BLaER1 treated with 17β-estradiol and CSF1 and Interleukin-3, amounts not matched to agents 10 nM and 100 nM (cell line): ENCODE measurements around the gene ADGRD1.
"Not testable (repeated sequence)": the region's sequence is repeated elsewhere in the genome, so short reads cannot be mapped to it uniquely, and the experiment has no call there.

Source experiments
- H3K27ac ChIP-seq, 11 experiments: shearing (Covaris generic); formaldehyde crosslinking; 2 replicates each; pipeline ENCODE4 v1.8.1; 2022
- H3K27me3 ChIP-seq, 11 experiments: shearing (Covaris generic); formaldehyde crosslinking; 2 replicates each; pipeline ENCODE4 v1.8.1; 2022
- H3K36me3 ChIP-seq, 11 experiments: shearing (Covaris generic); formaldehyde crosslinking; 2 replicates each; pipeline ENCODE4 v1.8.1; 2022
- H3K4me1 ChIP-seq, 10 experiments: shearing (Covaris generic); formaldehyde crosslinking; 2 replicates each; pipeline ENCODE4 v1.8.1; 2022
- H3K4me2 ChIP-seq, 11 experiments: shearing (Covaris generic); formaldehyde crosslinking; 2 replicates each; pipeline ENCODE4 v1.8.1; 2022
- H3K4me3 ChIP-seq, 10 experiments: shearing (Covaris generic); formaldehyde crosslinking; 2 replicates each; pipeline ENCODE4 v1.8.1; 2022
- H3K9ac ChIP-seq, 11 experiments: shearing (Covaris generic); formaldehyde crosslinking; 2 replicates each; pipeline ENCODE4 v1.8.1; 2022
- H3K9me3 ChIP-seq, 11 experiments: shearing (Covaris generic); formaldehyde crosslinking; replicated peaks in 1 of 11; 2 replicates each; pipeline ENCODE4 v1.8.1; 2022
- H4K20me1 ChIP-seq, 11 experiments: shearing (Covaris generic); formaldehyde crosslinking; 2 replicates each; pipeline ENCODE4 v1.8.1; 2022
- Cebpa-rat ChIP-seq, 11 experiments: shearing (Covaris generic); IDR thresholded peaks; 2 replicates each; pipeline ENCODE4 v1.8.1; 2022

Gene ADGRD1

GRCh38 chr12:131116468-131117117, 162.9 kb downstream of the ADGRD1 start:
- Histone ChIP-seq H3K4me1 (peaks cover 20 to 56% (median 52%) of the 10 kb centered on the region in 10 experiments), H3K9ac (no peak overlapping the region), H3K4me2 (peak overlapping the region in 10 of 11 experiments; percentile 1 to 39 (median 14); a peak in 10 of 22 replicates), H3K36me3 (peaks cover 0 to 16% (median 0%) of the 10 kb centered on the region in 11 experiments; a peak in 2 of 22 replicates), H3K27ac (no peak overlapping the region), H4K20me1 (peaks cover 0 to 4% (median 0%) of the 10 kb centered on the region in 11 experiments; a peak in 1 of 22 replicates), H3K9me3 (no peaks in the 10 kb centered on the region), H3K4me3 (no peak overlapping the region), H3K27me3 (peaks cover 0 to 5% (median 0%) of the 10 kb centered on the region in 11 experiments; a peak in 1 of 22 replicates)
- no peak for TF ChIP-seq Cebpa-rat (IDR thresholded peaks at IDR 0.05)

DNA sequence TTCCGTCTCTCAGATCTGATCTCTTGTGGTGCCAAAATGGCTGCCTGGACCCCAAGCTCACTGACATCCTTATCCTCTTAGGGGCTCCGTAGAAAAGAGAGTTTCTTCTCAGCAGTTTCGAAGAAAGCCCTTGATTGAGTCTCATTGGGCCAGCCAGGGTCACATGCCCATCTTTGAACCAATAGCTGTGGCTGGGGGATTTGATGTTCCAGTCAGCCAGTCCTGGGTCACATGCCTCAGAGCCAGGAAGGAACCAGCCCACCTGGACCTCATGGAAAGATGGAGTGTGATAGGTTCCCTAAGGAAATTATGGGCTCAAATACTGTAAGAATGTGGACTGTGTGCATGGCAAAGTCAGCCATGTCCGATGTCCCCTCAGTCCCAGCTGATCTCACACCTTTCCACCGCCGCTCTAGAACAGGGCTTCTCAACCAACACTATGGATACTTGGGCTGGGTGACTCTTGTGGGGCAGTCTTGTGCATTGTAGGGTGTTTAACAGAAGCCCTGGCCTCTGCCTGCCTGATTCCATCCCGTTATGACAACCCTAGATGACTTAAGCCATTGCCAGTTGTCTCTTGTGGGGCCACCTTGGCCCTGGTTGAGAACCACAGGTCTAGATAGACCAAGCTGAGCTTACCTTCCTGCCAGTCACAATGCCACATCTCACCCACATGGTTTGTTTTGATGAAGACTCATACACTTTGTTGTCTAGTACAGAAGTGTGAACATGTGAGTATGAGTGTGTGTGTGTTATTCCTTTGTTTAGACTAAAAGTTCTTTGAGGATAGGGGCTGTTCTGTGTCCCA, 163.9 kb downstream of the ADGRD1 start:
- no peaks in the 10 kb centered on the region for H3K9me3 ChIP-seq
- H3K36me3 ChIP-seq: peaks cover 0 to 16% (median 0%) of the 10 kb centered on the region in 11 experiments; a peak in 2 of 22 replicates
- peaks cover 0 to under 1% (median 0%) of the 10 kb centered on the region in 11 experiments; a peak in 1 of 22 replicates for H4K20me1 ChIP-seq
- peaks cover 10 to 45% (median 42%) of the 10 kb centered on the region in 10 experiments for H3K4me1 ChIP-seq
- no peak overlapping the region for H3K4me2 ChIP-seq
- H3K27ac ChIP-seq: no peak overlapping the region
- H3K27me3 ChIP-seq: peaks cover 0 to 5% (median 0%) of the 10 kb centered on the region in 11 experiments; a peak in 1 of 22 replicates
- H3K4me3 ChIP-seq: no peak overlapping the region
- H3K9ac ChIP-seq: no peak overlapping the region
- TF ChIP-seq Cebpa-rat (IDR thresholded peaks at IDR 0.05): no peak

DNA sequence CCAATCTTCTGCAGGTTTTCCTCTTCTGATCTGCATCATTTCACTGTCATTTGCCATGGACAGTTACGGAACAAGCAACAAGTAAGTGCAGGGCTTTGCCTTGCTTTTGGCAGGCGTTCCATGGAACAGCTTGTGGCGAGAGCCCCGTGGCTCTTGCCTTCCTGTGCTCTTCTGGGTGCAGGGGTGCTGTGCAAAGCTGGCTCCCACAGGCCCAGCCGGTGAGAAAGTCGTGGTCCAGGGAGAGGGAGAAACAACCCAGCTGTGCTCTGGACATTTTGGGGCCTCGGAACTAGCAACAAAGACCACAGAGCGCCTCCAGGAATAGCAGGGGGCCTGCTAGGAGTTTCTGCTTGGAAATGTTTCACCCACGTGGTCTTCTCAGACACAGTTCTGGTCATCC, 164.7 kb downstream of the ADGRD1 start:
- H3K36me3 ChIP-seq: peaks cover 0 to 16% (median 0%) of the 10 kb centered on the region in 11 experiments; a peak in 2 of 22 replicates
- no peak overlapping the region for H3K4me2 ChIP-seq
- H4K20me1 ChIP-seq: no peaks in the 10 kb centered on the region
- no peak overlapping the region for H3K27ac ChIP-seq
- H3K27me3 ChIP-seq: peaks cover 0 to 4% (median 0%) of the 10 kb centered on the region in 11 experiments; a peak in 1 of 22 replicates
- no peaks in the 10 kb centered on the region for H3K9me3 ChIP-seq
- H3K4me3 ChIP-seq: no peak overlapping the region
- TF ChIP-seq Cebpa-rat (IDR thresholded peaks at IDR 0.05): no peak
- peaks cover 6 to 38% (median 34%) of the 10 kb centered on the region in 10 experiments; a peak in 18 of 20 replicates for H3K4me1 ChIP-seq
- no peak overlapping the region for H3K9ac ChIP-seq

GRCh38 chr12:131119345-131119744, 165.6 kb downstream of the ADGRD1 start:
- not testable (repeated sequence) for H3K27me3 ChIP-seq, H3K9me3 ChIP-seq, H3K4me2 ChIP-seq, H3K4me3 ChIP-seq, H3K27ac ChIP-seq, H4K20me1 ChIP-seq, H3K9ac ChIP-seq
- Histone ChIP-seq H3K36me3 (peaks cover 0 to 16% (median 0%) of the 10 kb centered on the region in 11 experiments; a peak in 2 of 22 replicates), H3K4me1 (peaks cover 5 to 28% (median 25%) of the 10 kb centered on the region in 10 experiments; a peak in 17 of 20 replicates)

GRCh38 chr12:131119936-131120335, 166.2 kb downstream of the ADGRD1 start:
- Histone ChIP-seq H3K4me3 (no peak overlapping the region), H4K20me1 (no peaks in the 10 kb centered on the region), H3K4me2 (no peak overlapping the region), H3K36me3 (peaks cover 0 to 16% (median 0%) of the 10 kb centered on the region in 11 experiments; a peak in 2 of 22 replicates), H3K27ac (no peak overlapping the region), H3K9ac (no peak overlapping the region), H3K27me3 (no peaks in the 10 kb centered on the region), H3K9me3 (no peaks in the 10 kb centered on the region), H3K4me1 (peaks cover under 1 to 22% (median 19%) of the 10 kb centered on the region in 10 experiments; a peak in 17 of 20 replicates)
- TF ChIP-seq Cebpa-rat (IDR thresholded peaks at IDR 0.05): no peak

GRCh38 chr12:131120831-131121271, 167.1 kb downstream of the ADGRD1 start:
- Histone ChIP-seq H3K9ac (no peak overlapping the region), H3K36me3 (peaks cover 0 to 16% (median 0%) of the 10 kb centered on the region in 11 experiments; a peak in 2 of 22 replicates), H3K4me1 (peaks cover 0 to 13% (median 12%) of the 10 kb centered on the region in 10 experiments; a peak in 15 of 20 replicates), H3K4me2 (no peak overlapping the region), H4K20me1 (no peaks in the 10 kb centered on the region), H3K9me3 (no peaks in the 10 kb centered on the region), H3K4me3 (no peak overlapping the region), H3K27me3 (no peaks in the 10 kb centered on the region), H3K27ac (no peak overlapping the region)
- no peak for TF ChIP-seq Cebpa-rat (IDR thresholded peaks at IDR 0.05)

GRCh38 chr12:131121705-131122405, 168.1 kb downstream of the ADGRD1 start:
- H4K20me1 ChIP-seq: no peaks in the 10 kb centered on the region
- H3K9ac ChIP-seq: no peak overlapping the region
- peaks cover 0 to 3% (median 2%) of the 10 kb centered on the region in 10 experiments; a peak in 10 of 20 replicates for H3K4me1 ChIP-seq
- peaks cover 0 to 16% (median 0%) of the 10 kb centered on the region in 11 experiments; a peak in 2 of 22 replicates for H3K36me3 ChIP-seq
- H3K4me3 ChIP-seq: no peak overlapping the region
- no peaks in the 10 kb centered on the region for H3K27me3 ChIP-seq
- no peak for TF ChIP-seq Cebpa-rat (IDR thresholded peaks at IDR 0.05)
- no peak overlapping the region for H3K27ac ChIP-seq
- H3K9me3 ChIP-seq: no peaks in the 10 kb centered on the region
- no peak overlapping the region for H3K4me2 ChIP-seq

- no peaks in the 10 kb centered on the region for H4K20me1 ChIP-seq
- no peaks in the 10 kb centered on the region for H3K4me1 ChIP-seq
- no peak overlapping the region for H3K4me3 ChIP-seq
- peaks cover 0 to 13% (median 0%) of the 10 kb centered on the region in 11 experiments; a peak in 2 of 22 replicates for H3K36me3 ChIP-seq
- no peak overlapping the region for H3K4me2 ChIP-seq
- no peak overlapping the region for H3K27ac ChIP-seq
- H3K9ac ChIP-seq: no peak overlapping the region
- H3K27me3 ChIP-seq: no peaks in the 10 kb centered on the region
- TF ChIP-seq Cebpa-rat (IDR thresholded peaks at IDR 0.05): no peak
- peaks cover 0 to 5% (median 0%) of the 10 kb centered on the region in 11 experiments; a peak in 3 of 22 replicates for H3K9me3 ChIP-seq
Measured at GRCh38 chr12:131122631-131123030, 168.9 kb downstream of the ADGRD1 start.
